Gastroesophageal sphincter (tissue), 4 donors: Measurements from ENCODE around the gene LMOD3. TPM values are rescaled to one million over a fixed set of nuclear protein-coding genes. Genes with fewer than 3 reads are reported as not detected.

Source experiments
- ATAC-seq: fragments of 150-250 bp; one replicate; pipeline ENCODE4 v1.9.1; 2016; ENCODE audit warnings: mild to moderate bottlenecking, moderate library complexity
- H3K27ac ChIP-seq, 4 donors: fragments of 200-600 bp; sonication (generic) in 3 of 4; 1 replicate in 3 of 4; 2 replicates in 1 of 4; pipeline ENCODE4 v1.5.1; 2016 to 2019
- H3K27me3 ChIP-seq: fragments of 200-600 bp; sonication (generic); one replicate; pipeline ENCODE4 v1.5.1; 2019
- H3K36me3 ChIP-seq, 2 donors: fragments of 200-600 bp; sonication (generic); one replicate each; pipeline ENCODE4 v1.5.1; 2019; ENCODE audit warnings: control low read depth in 1 of 2
- H3K4me1 ChIP-seq, 3 donors: fragments of 200-600 bp; sonication (generic); 1 replicate in 2 of 3; 2 replicates in 1 of 3; pipeline ENCODE4 v1.5.1; 2016 to 2019; ENCODE audit warnings: control low read depth in 2 of 3
- H3K4me3 ChIP-seq, 2 donors: fragments of 200-600 bp; sonication (generic); one replicate each; pipeline ENCODE4 v1.5.1; 2019; ENCODE audit warnings: mild to moderate bottlenecking in 1 of 2, moderate library complexity in 1 of 2
- H3K9me3 ChIP-seq, 3 donors: fragments of 200-600 bp; sonication (generic); one replicate each; pipeline ENCODE4 v1.5.1; 2017 to 2019; ENCODE audit warnings: control low read depth in 2 of 3
- EP300 ChIP-seq: sonication (generic); formaldehyde crosslinking; IDR thresholded peaks from one replicate; pipeline ENCODE4 v1.6.1; 2017; ENCODE audit warnings: antibody characterized with exemption, mild to moderate bottlenecking
- POLR2A ChIP-seq, 2 donors: fragments of 450-650 bp; IDR thresholded peaks; one replicate each; pipeline ENCODE4 v1.6.1; 2017; ENCODE audit warnings: antibody characterized with exemption in 2 of 2, mild to moderate bottlenecking in 2 of 2, moderate library complexity in 1 of 2
- POLR2AphosphoS5 ChIP-seq: sonication (generic); formaldehyde crosslinking; IDR thresholded peaks from one replicate; pipeline ENCODE4 v1.6.1; 2017; ENCODE audit warnings: antibody characterized with exemption
- WGBS, 2 donors: methylation state at CpG; one replicate each; pipeline ENCODE4 v1.1.5; 2018; ENCODE audit warnings: low coverage in 1 of 2; 5-methylcytosine and 5-hydroxymethylcytosine counted together
- total RNA-seq, 4 donors: library from RNA; depleted of rRNA; stranded (reverse); fragments of >200 nt; gene quantifications; one replicate each; pipeline ENCODE4 v1.1.0, GENCODE V29; 2016
- TF ChIP-seq, protein P1 (sequence below), 4 experiments: fragments of 200-600 bp in 2 of 4; fragments of 450-650 bp in 2 of 4; sonication (generic) in 1 of 4; IDR thresholded peaks; one replicate each; pipeline ENCODE4 v1.5.1; 2017 to 2019; ENCODE audit warnings: antibody characterized with exemption in 4 of 4, mild to moderate bottlenecking in 2 of 4, moderate library complexity in 2 of 4

LMOD3 gene
- total RNA-seq, 4 donors from 2014 or later, result 0.99 to 4.0 (median 2.6) TPM

DNA sequence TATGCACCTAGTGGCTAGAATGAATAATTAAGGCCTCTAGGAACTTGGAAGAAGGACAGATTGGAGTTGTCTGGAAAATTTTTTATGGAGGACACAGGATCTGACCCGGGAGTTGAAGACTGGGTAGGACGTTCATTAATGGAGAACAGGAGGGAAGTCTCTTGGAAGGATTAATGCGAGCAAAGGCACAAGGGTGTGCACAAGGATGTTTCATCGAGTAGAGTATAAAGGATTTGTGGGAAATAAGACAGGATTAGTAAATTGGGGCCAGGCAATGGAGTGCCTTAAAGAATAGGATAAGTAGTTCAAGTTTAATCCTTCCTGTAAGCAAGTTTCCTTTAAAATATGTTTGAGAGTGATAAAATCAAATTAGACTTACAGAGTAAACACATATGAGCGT lies 14.6 kb downstream of the LMOD3 start:
- no peaks in the 10 kb centered on the region for H3K9me3 ChIP-seq
- peaks cover 0 to 23% of the 10 kb centered on the region in 2 donors for H3K36me3 ChIP-seq
- TF ChIP-seq POLR2A (IDR thresholded peaks at IDR 0.05) (no peak), POLR2AphosphoS5 (no peak), EP300 (no peak)
- TF ChIP-seq, protein P1, sequence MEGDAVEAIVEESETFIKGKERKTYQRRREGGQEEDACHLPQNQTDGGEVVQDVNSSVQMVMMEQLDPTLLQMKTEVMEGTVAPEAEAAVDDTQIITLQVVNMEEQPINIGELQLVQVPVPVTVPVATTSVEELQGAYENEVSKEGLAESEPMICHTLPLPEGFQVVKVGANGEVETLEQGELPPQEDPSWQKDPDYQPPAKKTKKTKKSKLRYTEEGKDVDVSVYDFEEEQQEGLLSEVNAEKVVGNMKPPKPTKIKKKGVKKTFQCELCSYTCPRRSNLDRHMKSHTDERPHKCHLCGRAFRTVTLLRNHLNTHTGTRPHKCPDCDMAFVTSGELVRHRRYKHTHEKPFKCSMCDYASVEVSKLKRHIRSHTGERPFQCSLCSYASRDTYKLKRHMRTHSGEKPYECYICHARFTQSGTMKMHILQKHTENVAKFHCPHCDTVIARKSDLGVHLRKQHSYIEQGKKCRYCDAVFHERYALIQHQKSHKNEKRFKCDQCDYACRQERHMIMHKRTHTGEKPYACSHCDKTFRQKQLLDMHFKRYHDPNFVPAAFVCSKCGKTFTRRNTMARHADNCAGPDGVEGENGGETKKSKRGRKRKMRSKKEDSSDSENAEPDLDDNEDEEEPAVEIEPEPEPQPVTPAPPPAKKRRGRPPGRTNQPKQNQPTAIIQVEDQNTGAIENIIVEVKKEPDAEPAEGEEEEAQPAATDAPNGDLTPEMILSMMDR (IDR thresholded peaks at IDR 0.05), result no peak
- peaks cover 7 to 30% (median 8%) of the 10 kb centered on the region in 3 donors for H3K4me1 ChIP-seq
- no peak overlapping the region for H3K27ac ChIP-seq
- no peak overlapping the region for H3K4me3 ChIP-seq
- H3K27me3 ChIP-seq, result no peaks in the 10 kb centered on the region
- no peak for ATAC-seq
- WGBS, 2 donors, result 76 to 90% methylated on average over 2 to 5 of the region's 5 CpGs

DNA sequence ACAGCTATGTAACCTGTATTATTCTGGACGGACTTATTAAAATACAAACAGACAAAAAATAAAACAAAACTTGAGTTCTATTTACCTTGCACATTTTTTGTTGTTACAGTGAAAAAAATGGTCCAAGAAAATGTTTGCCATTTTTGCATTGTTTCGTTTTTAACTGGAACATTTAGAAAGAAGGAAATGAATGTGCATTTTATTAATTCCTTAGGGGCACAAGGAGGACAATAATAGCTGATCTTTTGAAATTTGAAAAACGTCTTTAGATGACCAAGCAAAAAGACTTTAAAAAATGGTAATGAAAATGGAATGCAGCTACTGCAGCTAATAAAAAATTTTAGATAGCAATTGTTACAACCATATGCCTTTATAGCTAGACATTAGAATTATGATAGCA lies 17.1 kb downstream of the LMOD3 start:
- Histone ChIP-seq H3K9me3 (no peaks in the 10 kb centered on the region), H3K27me3 (no peaks in the 10 kb centered on the region), H3K4me1 (peaks cover 7 to 41% (median 8%) of the 10 kb centered on the region in 3 donors), H3K36me3 (peaks cover 3 to 39% of the 10 kb centered on the region in 2 donors), H3K4me3 (no peak overlapping the region), H3K27ac (peak overlapping the region in 2 of 4 donors; percentile 22 to 54)
- no peak for ATAC-seq
- TF ChIP-seq POLR2A (IDR thresholded peaks at IDR 0.05) (no peak), EP300 (no peak), POLR2AphosphoS5 (no peak)
- TF ChIP-seq, protein P1 (IDR thresholded peaks at IDR 0.05), result no peak
- WGBS, 2 donors, result 22 to 31% methylated on average over 3 of the region's 3 CpGs

DNA sequence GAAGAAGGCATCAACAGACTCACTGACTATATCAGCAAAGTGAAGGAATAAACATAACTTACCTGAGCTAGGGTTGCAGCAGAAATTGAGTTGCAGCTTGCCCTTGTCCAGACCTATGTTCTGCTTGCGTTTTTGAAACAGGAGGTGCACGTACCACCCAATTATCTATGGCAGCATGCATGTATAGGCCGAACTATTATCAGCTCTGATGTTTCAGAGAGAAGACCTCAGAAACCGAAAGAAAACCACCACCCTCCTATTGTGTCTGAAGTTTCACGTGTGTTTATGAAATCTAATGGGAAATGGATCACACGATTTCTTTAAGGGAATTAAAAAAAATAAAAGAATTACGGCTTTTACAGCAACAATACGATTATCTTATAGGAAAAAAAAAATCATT lies 17.8 kb downstream of the LMOD3 start:
- Histone ChIP-seq H3K27me3 (no peaks in the 10 kb centered on the region), H3K9me3 (no peaks in the 10 kb centered on the region), H3K4me1 (peaks cover 7 to 48% (median 8%) of the 10 kb centered on the region in 3 donors), H3K4me3 (no peak overlapping the region), H3K27ac (peak overlapping the region in 1 of 4 donors; percentile 54), H3K36me3 (peaks cover 3 to 45% of the 10 kb centered on the region in 2 donors)
- no peak for ATAC-seq
- 55 to 69% methylated on average over 5 to 8 of the region's 8 CpGs for WGBS, 2 donors
- TF ChIP-seq POLR2A (IDR thresholded peaks at IDR 0.05), result no peak
- TF ChIP-seq, protein P1 (IDR thresholded peaks at IDR 0.05), result no peak

DNA sequence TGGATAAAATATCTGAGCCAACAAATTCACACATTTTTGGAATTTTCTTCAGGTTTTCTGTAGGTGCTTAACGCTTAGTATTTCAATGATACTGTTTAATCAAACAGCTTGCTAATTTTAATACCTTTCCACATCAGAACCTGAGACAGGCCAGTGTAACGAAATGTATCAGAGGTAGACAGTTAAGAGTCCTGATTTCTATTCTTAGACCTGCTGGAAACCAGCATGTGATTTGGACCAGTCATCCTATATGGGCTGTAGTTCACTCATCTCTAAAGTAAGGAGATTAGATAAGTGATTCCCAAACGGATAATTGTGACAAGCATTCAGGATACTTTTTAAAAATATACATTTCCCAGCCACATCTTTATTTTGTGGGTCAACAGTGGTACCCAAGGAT lies 19.3 kb downstream of the LMOD3 start:
- H3K27me3 ChIP-seq, result no peaks in the 10 kb centered on the region
- no peaks in the 10 kb centered on the region for H3K9me3 ChIP-seq
- no peak overlapping the region for H3K4me3 ChIP-seq
- H3K36me3 ChIP-seq, result peaks cover 3 to 45% of the 10 kb centered on the region in 2 donors
- no peak overlapping the region for H3K27ac ChIP-seq
- 73 to 83% methylated on average over 3 of the region's 3 CpGs for whole genome bisulfite sequencing, 2 donors
- no peak for ATAC-seq
- TF ChIP-seq POLR2A (IDR thresholded peaks at IDR 0.05) (no peak), EP300 (no peak), POLR2AphosphoS5 (no peak)
- TF ChIP-seq, protein P1 (IDR thresholded peaks at IDR 0.05), result no peak
- peaks cover 7 to 63% (median 8%) of the 10 kb centered on the region in 3 donors for H3K4me1 ChIP-seq

DNA sequence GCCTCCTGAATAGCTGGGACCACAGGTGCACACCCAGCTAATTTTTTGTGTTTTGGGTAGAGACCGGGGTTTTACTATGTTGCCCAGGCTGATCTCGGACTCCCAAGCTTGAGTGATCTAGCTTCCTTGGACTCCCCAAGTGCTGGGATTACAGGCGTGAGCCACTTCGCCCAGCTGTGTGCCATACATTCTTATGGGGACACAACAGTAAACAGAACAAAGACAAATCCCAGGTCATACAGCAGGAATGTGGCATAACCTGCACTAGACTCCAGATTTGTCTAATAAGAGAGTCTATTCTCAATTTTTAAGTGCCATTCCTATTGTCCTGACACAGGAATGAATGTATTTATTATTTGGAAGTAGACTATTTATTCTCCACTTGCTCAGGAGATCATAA lies 20.0 kb downstream of the LMOD3 start:
- Histone ChIP-seq H3K9me3 (no peaks in the 10 kb centered on the region), H3K4me1 (peaks cover 7 to 70% (median 8%) of the 10 kb centered on the region in 3 donors), H3K4me3 (no peak overlapping the region), H3K27me3 (no peaks in the 10 kb centered on the region), H3K27ac (no peak overlapping the region), H3K36me3 (peaks cover 3 to 45% of the 10 kb centered on the region in 2 donors)
- ATAC-seq, result no peak
- 94 to 100% methylated on average over 1 to 3 of the region's 4 CpGs for WGBS, 2 donors
- TF ChIP-seq, protein P1 (IDR thresholded peaks at IDR 0.05), result no peak
- no peak for TF ChIP-seq POLR2A (IDR thresholded peaks at IDR 0.05)
- no peak for TF ChIP-seq POLR2AphosphoS5
- no peak for TF ChIP-seq EP300
